Osteocyte (in vitro differentiated cells): Measurements from ENCODE around the gene HDDC2. TPM values are rescaled to one million over a fixed set of nuclear protein-coding genes. Genes with fewer than 3 reads are reported as not detected.

Experiments
- DNase-seq: peaks from one replicate; pipeline ENCODE4 v3.0.0; 2021; ENCODE audit warnings: mixed read lengths; ENCODE audit not compliant: unreplicated experiment; ENCODE audit errors: extremely low spot score
- H3K27ac Mint-ChIP-seq: one replicate; pipeline ENCODE4 v1.8.0; 2021; ENCODE audit warnings: mild to moderate bottlenecking, mixed read lengths; ENCODE audit not compliant: unreplicated experiment
- H3K27me3 Mint-ChIP-seq: one replicate; pipeline ENCODE4 v1.8.0; 2021; ENCODE audit warnings: mixed read lengths; ENCODE audit not compliant: unreplicated experiment
- H3K36me3 Mint-ChIP-seq: one replicate; pipeline ENCODE4 v1.8.0; 2021; ENCODE audit warnings: mixed read lengths; ENCODE audit not compliant: unreplicated experiment
- H3K4me1 Mint-ChIP-seq: one replicate; pipeline ENCODE4 v1.8.0; 2021; ENCODE audit warnings: mixed read lengths; ENCODE audit not compliant: unreplicated experiment
- H3K4me3 Mint-ChIP-seq: one replicate; pipeline ENCODE4 v1.8.0; 2021; ENCODE audit warnings: mild to moderate bottlenecking, moderate library complexity, mixed read lengths; ENCODE audit not compliant: unreplicated experiment
- H3K9me3 Mint-ChIP-seq: one replicate; pipeline ENCODE4 v1.8.0; 2021; ENCODE audit warnings: mixed read lengths; ENCODE audit not compliant: unreplicated experiment
- long read RNA-seq: library from polyadenylated mRNA; unstranded; transcript quantifications from one replicate; pipeline ENCODE4 v2.0.0, GENCODE V29; 2021
- total RNA-seq: library from RNA; stranded (reverse); gene quantifications from 2 replicates; pipeline ENCODE4 v1.2.1, GENCODE V29; 2021
- TF ChIP-seq, protein P1 (sequence below): fragments of 200-600 bp; sonication (generic); IDR thresholded peaks from 2 replicates; pipeline ENCODE4 v1.5.0; 2021; ENCODE audit warnings: antibody characterized with exemption, mild to moderate bottlenecking, moderate library complexity

HDDC2 gene, protein sequence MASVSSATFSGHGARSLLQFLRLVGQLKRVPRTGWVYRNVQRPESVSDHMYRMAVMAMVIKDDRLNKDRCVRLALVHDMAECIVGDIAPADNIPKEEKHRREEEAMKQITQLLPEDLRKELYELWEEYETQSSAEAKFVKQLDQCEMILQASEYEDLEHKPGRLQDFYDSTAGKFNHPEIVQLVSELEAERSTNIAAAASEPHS
- total RNA-seq: 51.0 and 56.6 TPM in 2 replicates
- long read RNA-seq, transcript HDDC2-201 (5 exons, 1,350 nt): minor isoform, 16 of 60 reads
- long read RNA-seq, transcript HDDC2-202 (6 exons, 918 nt): major isoform, 22 of 60 reads
- long read RNA-seq, partial matches to known transcripts: 4 of 60 reads
- long read RNA-seq, other reads (novel, unspliced or antisense): 14 of 60 reads

DNA sequence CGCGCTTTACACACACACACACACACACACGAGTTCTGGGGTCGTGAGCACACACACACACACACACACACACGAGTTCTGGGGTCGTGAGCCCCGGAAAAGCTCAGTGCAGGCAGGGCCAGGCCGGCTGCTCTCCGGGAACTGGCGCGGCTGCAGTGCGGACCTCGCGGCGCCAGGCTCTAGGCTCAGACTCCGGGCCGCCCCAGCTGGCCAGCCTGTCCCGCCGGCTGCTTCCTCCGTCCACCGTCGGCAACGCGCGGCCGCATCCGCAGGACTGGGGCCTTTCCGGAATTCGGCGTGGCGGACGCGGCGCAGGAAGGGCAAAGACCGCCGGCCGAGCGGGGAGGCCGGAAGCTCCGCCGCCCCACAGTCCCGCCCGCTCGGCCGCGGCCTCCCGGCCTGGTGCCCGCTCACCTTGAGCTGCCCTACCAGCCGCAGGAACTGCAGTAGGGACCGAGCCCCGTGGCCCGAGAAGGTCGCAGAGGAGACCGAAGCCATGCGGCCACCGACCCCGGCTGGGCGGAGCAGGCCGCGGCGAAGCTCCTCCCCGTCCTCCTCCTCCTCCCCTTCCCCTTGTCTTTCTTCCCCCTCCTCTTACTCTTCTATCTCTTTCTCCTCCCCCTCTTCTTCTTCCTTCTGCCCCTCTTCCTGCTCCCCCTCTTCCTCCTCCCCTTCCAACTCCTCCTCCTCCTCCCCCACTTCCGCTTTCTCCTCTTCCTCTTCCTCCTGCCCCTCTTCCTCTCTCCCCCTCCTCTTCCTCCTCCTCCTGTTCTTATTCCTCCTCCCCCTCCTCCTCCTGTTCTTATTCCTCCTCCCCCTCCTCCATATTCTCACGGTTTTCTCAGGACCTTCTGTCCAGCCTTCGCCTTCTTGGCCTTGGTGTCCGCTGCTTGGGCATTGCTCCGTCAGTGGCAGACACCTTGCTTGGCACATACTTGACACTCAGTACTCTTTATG is at the start of gene HDDC2:
HDDC2 (minus strand) TSS at position 533 of the 957 bp plus-strand sequence; CDS start at position 498, 35 bp downstream.
- no peaks in the 10 kb centered on the region for H3K27me3 Mint-ChIP-seq
- H3K36me3 Mint-ChIP-seq: peaks cover 26% of the 10 kb centered on the region
- TF ChIP-seq, protein P1, sequence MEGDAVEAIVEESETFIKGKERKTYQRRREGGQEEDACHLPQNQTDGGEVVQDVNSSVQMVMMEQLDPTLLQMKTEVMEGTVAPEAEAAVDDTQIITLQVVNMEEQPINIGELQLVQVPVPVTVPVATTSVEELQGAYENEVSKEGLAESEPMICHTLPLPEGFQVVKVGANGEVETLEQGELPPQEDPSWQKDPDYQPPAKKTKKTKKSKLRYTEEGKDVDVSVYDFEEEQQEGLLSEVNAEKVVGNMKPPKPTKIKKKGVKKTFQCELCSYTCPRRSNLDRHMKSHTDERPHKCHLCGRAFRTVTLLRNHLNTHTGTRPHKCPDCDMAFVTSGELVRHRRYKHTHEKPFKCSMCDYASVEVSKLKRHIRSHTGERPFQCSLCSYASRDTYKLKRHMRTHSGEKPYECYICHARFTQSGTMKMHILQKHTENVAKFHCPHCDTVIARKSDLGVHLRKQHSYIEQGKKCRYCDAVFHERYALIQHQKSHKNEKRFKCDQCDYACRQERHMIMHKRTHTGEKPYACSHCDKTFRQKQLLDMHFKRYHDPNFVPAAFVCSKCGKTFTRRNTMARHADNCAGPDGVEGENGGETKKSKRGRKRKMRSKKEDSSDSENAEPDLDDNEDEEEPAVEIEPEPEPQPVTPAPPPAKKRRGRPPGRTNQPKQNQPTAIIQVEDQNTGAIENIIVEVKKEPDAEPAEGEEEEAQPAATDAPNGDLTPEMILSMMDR: no peak
- peak within 1 kb of the TSS; percentile 85 for H3K4me3 Mint-ChIP-seq
- H3K4me1 Mint-ChIP-seq: peaks cover 33% of the 10 kb centered on the region
- H3K9me3 Mint-ChIP-seq: peaks cover 7% of the 10 kb centered on the region
- peak; percentile 91 for DNase-seq
- peak within 1 kb of the TSS; percentile 91 for H3K27ac Mint-ChIP-seq

DNA sequence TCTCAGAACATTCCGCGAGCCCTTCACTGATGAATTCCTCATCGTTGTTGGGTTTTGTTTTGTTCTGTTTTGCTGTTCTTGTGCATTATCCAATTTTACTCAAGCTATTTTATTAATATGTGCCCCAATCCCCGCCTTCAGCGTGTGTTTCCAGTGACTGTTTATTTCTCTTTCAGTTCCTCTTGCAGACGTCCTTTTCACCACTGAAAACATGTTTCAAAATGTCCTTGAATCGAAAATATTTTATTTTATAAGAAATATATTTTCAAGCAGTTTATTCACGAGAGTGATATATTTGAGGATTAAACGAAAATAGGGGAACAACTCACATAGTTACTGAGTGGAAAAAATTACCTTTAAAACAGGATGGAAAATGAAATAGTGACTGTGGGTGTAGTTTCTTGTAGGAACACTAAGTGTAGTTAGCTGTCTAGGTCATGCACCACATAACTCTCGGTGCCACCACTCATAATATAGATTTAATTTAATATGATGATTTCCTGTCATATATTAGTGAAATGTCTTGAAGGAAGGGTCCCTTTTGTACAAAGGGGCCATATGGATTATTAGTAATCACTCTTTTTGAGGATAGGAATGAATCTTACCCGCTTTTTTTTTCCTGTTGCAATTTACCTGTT is 45.3 kb upstream of the HDDC2 start:
- no peak overlapping the region for H3K27ac Mint-ChIP-seq
- H3K4me3 Mint-ChIP-seq: no peak overlapping the region
- H3K4me1 Mint-ChIP-seq: peaks cover 12% of the 10 kb centered on the region
- DNase-seq: no peak
- TF ChIP-seq, protein P1: no peak
- peaks cover under 1% of the 10 kb centered on the region for H3K9me3 Mint-ChIP-seq
- no peaks in the 10 kb centered on the region for H3K27me3 Mint-ChIP-seq
- no peaks in the 10 kb centered on the region for H3K36me3 Mint-ChIP-seq

DNA sequence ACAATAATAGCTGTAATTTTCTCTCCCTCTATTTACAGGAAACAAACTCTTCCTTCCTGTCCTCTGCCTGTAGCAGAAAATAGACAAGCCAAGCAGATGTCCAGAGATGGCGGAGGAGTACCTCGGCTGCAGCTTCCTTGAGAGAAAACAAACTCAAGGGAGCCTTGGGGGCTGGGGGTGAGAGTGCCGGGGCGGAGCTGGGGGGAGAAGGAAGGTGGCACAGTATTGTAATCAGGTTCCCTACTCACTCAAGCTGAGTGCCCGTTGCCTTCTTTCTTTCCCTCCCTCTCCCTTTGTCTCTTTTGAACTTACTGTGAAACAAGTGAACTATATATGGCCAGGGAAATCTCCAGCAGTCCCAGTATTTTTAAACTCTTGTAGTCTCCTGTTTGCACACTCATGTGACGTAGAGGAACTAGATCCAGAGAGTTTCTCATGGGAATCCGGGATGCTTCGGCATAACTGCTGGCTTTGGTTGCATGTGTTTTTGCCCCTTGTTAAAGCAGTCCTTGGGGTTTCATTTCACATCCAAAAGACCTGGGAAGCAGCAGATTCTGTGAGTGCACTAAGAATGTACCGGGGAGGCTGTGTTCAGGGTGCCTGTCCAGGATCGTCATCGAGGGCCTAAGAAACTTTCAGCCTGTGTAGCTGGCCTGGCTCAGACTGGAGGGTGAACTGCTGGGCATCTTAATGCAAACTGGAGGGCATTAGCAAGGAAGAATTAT is 44.6 kb upstream of the HDDC2 start:
- no peaks in the 10 kb centered on the region for H3K27me3 Mint-ChIP-seq
- H3K36me3 Mint-ChIP-seq: no peaks in the 10 kb centered on the region
- H3K4me3 Mint-ChIP-seq: no peak overlapping the region
- peaks cover 13% of the 10 kb centered on the region for H3K4me1 Mint-ChIP-seq
- peaks cover 4% of the 10 kb centered on the region for H3K9me3 Mint-ChIP-seq
- TF ChIP-seq, protein P1: no peak
- no peak for DNase-seq
- H3K27ac Mint-ChIP-seq: peak overlapping the region; percentile 33

DNA sequence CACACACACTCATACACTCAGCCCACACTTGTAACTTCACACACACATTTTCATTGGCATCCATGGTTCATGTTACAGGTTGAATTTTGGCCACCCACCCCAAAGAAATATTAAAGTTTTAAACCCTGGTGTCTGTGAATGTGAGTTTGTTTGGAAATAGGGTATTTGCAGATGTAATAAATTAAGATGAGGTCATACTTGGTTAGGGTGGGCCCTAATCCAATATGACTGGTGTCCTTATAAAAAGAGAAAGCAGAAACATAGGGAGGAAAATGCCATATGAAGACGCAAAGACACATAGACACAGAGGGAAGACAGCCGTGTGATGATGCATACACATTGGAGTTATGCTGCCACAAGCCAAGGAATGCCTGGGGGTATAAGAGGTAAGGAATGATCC is 39.7 kb upstream of the HDDC2 start:
- no peaks in the 10 kb centered on the region for H3K27me3 Mint-ChIP-seq

More for the DNA sequence above, 39.7 kb upstream of the HDDC2 start:
- Mint-ChIP-seq H3K4me3 (no peak overlapping the region), H3K27ac (no peak overlapping the region), H3K4me1 (peaks cover 9% of the 10 kb centered on the region), H3K36me3 (no peaks in the 10 kb centered on the region), H3K9me3 (peaks cover 4% of the 10 kb centered on the region)
- no peak for DNase-seq
- TF ChIP-seq, protein P1: no peak
